Stimulated activated CD8-positive, alpha-beta memory T cell treated with anti-CD3 and anti-CD28 coated beads, Interleukin-4, amount 100 ng/mL, for 4 hours (primary cell): ENCODE data around the gene PGLYRP3.
"Not testable (repeated sequence)": the region's sequence is repeated elsewhere in the genome, so short reads cannot be mapped to it uniquely, and the experiment has no call there.

ENCODE experiments used
- DNase-seq, 2 donors: peaks; one replicate each; pipeline ENCODE4 v3.0.0-alpha.2; 2020; ENCODE audit warnings: low read depth in 2 of 2, low spot score in 1 of 2

PGLYRP3 gene

GRCh38 chr1:153348511-153349362 lies 36.0 kb upstream of the PGLYRP3 start, which contains the start of gene PGLYRP4:
Gene PGLYRP4 (minus strand): TSS chr1:153348841. CDS start chr1:153347932, 909 bp downstream.
- DNase-seq: no peak

GRCh38 chr1:153347856-153348255 lies 35.1 kb upstream of the PGLYRP3 start:
- no peak for DNase-seq

- DNase-seq: not testable (repeated sequence)
Observed at GRCh38 chr1:153347049-153347448, 34.3 kb upstream of the PGLYRP3 start.

- DNase-seq: no peak
Observed at GRCh38 chr1:153346077-153346723, 33.4 kb upstream of the PGLYRP3 start.

- no peak for DNase-seq
Observed at GRCh38 chr1:153345187-153346076, 32.7 kb upstream of the PGLYRP3 start.

GRCh38 chr1:153344718-153345025 lies 31.9 kb upstream of the PGLYRP3 start:
- no peak for DNase-seq

- DNase-seq: no peak
Observed at GRCh38 chr1:153343811-153344717, 31.3 kb upstream of the PGLYRP3 start.

- no peak for DNase-seq
Observed at GRCh38 chr1:153343040-153343681, 30.4 kb upstream of the PGLYRP3 start.

- no peak for DNase-seq
Observed at GRCh38 chr1:153342178-153342577, 29.4 kb upstream of the PGLYRP3 start.

- DNase-seq: no peak
Observed at GRCh38 chr1:153341431-153341934, 28.7 kb upstream of the PGLYRP3 start.

GRCh38 chr1:153340356-153340755 lies 27.6 kb upstream of the PGLYRP3 start:
- no peak for DNase-seq

GRCh38 chr1:153339802-153340201 lies 27.1 kb upstream of the PGLYRP3 start:
- DNase-seq: no peak

- DNase-seq: no peak
Observed at GRCh38 chr1:153337980-153338853, 25.5 kb upstream of the PGLYRP3 start.

- DNase-seq: no peak
Observed at GRCh38 chr1:153336650-153337049, 23.9 kb upstream of the PGLYRP3 start.

- DNase-seq: no peak
Observed at GRCh38 chr1:153333902-153334301, 21.1 kb upstream of the PGLYRP3 start.

- no peak for DNase-seq
Observed at GRCh38 chr1:153324912-153325311, 12.2 kb upstream of the PGLYRP3 start.

- DNase-seq: no peak
Observed at GRCh38 chr1:153322568-153322967, 9.8 kb upstream of the PGLYRP3 start.

GRCh38 chr1:153318145-153318544 lies 5.4 kb upstream of the PGLYRP3 start:
- not testable (repeated sequence) for DNase-seq

- DNase-seq: not testable (repeated sequence)
Observed at GRCh38 chr1:153316013-153316412, 3.3 kb upstream of the PGLYRP3 start.
